ENCODE results near the gene NDUFA12.
"Not testable (repeated sequence)": the region's sequence is repeated elsewhere in the genome, so short reads cannot be mapped to it uniquely, and the experiment has no call there.

NDUFA12 gene

GRCh38 chr12:95003213-95003920 lies at the start of gene NDUFA12:
TSS of gene NDUFA12 (minus strand) at chr12:95003697. CDS start at chr12:95003680, 17 bp downstream.
- DNase-seq, result peak; percentile 98

GRCh38 chr12:95051241-95051640 lies 47.7 kb upstream of the NDUFA12 start:
- DNase-seq, result no peak

DNA sequence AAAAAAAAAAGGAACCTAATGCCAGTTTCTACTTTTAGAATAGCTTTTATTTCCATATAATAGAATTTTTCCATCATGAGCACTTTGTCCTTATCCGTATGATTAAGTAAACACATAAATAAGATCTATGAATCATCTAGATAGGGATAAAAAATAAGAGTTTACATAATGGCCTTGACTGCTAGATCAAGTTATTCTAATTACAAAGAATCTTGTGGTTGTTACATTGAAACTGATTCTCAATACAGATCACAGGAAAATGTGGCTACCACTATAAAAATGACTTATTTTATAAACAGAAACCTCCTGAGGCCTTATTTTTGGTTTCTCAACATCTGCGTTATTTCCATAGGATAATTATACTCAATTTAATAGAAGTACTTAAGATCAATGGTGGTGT lies 34.4 kb upstream of the NDUFA12 start:
- no peak for DNase-seq

- DNase-seq, result no peak
Observed at GRCh38 chr12:95034750-95035149, 31.3 kb upstream of the NDUFA12 start.

DNA sequence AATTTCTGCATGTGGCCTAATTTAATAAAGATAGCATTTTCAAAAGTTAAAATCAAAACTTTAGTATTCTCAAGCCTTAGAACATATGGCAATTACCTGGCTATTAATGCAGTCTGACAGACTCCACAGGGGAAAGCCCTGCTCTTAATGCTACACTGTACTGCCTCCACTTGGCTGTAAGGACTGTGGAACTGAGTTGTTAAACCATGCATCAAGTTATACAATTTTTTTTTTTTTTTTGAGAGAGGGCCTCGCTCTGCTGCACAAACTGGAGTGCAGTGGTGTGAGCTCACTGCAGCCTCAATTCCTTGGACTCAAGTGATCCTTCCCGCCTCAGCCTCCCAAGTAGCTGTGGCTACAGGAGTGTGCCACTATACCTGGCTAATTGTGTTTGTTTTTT lies 19.0 kb upstream of the NDUFA12 start:
- peak; percentile 11 for DNase-seq

DNA sequence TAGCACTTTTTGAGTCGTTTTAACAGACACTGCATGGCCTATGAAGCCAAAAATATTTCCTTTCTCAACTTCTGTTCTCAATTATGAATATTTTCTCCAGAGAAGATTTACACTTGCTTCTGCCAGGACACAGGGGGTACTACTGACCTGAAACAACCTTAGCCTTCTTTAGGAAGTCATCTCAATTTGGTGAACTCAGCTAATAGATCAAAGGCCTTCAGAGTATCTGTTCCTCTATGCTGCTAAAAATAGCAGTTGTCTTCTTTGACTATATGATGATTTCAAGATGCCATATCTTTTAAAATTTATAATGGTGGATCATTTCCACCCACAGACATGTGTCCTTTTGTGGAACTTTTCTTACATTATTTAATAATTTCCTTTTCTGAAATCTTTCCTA lies 14.0 kb upstream of the NDUFA12 start:
- no peak for DNase-seq

DNA sequence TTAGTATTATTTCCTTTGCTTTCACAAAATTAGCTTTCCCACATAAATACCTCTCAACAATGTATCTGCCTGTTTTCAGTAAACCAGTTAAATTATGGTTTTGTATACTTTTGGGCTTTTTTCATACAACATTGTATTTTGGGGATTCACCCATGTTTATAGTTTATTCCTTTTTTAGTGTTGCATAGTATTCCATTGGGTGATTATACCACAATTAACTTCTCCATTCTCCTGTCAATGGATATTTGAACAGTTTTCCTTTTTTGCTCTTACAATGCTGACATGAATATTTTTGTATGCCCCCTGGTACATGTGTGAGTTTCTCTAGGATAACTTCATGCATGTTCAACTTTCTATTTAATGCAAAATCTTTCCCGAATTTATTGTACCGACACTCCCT lies 12.6 kb upstream of the NDUFA12 start:
- DNase-seq, result no peak

DNA sequence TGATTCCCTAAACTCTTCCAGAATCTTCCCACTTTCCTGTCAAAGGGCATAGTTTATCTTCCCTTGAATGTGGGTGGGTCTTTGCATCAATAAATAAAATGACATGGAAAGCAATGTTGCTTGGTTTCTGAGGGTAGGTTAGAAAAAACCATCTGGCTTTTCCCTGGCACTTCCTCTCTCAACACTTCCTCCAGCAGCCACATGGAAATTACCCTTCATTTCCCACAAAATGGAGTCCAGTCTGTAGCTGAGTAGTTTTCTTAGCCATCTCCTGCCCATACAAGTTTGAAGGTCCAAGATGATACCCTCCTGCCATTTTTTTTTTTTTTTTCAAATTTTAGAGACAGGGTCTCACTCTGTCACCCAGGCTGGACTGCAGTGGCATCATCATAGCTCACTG lies 11.1 kb upstream of the NDUFA12 start:
- no peak for DNase-seq

GRCh38 chr12:95006206-95006605 lies 2.7 kb upstream of the NDUFA12 start:
- no peak for DNase-seq

- no peak for DNase-seq
Observed at GRCh38 chr12:95004610-95005009, 1.1 kb upstream of the NDUFA12 start.

DNA sequence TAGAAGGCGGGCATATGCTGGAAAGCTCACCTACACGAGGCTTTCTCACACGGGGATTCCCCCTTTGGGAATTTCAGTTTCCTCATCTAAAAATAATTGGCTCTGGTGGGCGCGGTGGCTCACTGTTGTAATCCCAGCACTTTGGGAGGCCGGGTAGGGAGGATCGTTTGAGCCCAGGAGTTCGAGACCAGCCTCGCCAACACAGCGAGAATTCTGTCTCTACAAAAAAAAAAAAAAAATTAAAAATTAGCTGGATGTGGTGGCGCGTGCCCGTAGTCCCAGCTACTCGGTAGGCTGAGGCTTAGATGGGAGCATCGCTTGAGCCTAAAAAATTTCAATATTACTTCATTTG lies 400 bp upstream of the NDUFA12 start:
- DNase-seq, result no peak

- no peak for DNase-seq
Observed at GRCh38 chr12:95002754-95003153, 743 bp downstream of the NDUFA12 start.

DNA sequence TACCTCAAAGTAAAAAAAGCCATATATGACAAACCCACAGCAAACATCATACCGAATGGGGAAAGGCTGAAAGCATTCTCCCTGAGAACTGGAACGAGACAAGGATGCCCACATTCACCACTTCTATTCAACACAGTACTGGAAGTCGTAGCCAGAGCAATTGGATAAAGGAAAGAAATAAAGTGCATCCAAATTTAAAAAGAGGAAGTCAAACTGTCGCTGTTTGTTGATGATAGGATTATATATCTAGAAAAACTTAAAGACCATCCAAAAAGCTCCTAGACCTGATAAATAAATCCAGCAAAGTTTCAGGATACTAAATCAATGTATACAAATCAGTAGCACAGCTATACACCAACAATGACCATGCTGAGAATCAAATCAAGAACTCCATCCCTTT lies 5.2 kb downstream of the NDUFA12 start:
- no peak for DNase-seq

GRCh38 chr12:94997726-94998125 lies 5.8 kb downstream of the NDUFA12 start:
- no peak for DNase-seq

GRCh38 chr12:94997061-94997460 lies 6.4 kb downstream of the NDUFA12 start:
- DNase-seq, result no peak

GRCh38 chr12:94994312-94994711 lies 9.2 kb downstream of the NDUFA12 start:
- DNase-seq, result no peak

- DNase-seq, result not testable (repeated sequence)
Observed at GRCh38 chr12:94993855-94994254, 9.6 kb downstream of the NDUFA12 start.

DNA sequence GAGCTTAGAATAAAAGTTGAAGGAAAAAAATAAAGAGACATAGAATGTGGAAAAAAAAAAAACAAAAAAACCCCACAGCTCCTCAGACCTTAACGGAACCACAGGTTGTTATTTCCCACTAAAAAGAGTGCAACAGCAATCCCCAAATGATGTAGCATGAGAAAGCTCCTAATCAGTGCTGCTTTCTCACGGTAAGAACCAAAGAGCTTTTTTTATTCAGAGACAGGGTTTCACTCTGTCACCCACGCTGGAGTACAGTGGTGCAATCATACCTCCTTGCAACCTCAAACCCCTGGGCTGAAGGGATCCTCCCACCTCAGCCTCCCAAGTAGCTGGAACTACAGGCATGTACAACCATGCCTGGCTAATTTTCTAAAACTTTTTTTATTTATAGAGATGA lies 13.3 kb downstream of the NDUFA12 start:
- no peak for DNase-seq

- no peak for DNase-seq
Observed at GRCh38 chr12:94988471-94988870, 15.0 kb downstream of the NDUFA12 start.

DNA sequence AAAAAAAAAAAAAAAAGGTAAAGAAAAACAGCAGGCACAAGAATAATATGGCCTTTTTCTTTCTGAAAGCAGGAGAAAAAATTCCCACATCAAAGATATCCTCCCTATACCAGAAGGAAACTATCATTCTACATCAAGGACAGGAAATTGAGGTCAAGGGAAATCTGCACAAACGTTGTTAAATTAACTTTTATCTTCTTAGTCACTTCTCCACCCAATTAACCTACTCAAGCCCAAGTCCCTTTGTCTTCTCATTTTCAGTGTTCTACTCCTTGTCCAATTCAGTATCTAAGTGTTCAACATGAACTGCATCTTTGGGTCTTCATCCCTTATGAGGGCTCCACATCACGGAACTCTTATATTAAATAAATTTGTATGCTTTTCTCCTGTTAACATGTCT lies 15.7 kb downstream of the NDUFA12 start:
- DNase-seq, result no peak

DNA sequence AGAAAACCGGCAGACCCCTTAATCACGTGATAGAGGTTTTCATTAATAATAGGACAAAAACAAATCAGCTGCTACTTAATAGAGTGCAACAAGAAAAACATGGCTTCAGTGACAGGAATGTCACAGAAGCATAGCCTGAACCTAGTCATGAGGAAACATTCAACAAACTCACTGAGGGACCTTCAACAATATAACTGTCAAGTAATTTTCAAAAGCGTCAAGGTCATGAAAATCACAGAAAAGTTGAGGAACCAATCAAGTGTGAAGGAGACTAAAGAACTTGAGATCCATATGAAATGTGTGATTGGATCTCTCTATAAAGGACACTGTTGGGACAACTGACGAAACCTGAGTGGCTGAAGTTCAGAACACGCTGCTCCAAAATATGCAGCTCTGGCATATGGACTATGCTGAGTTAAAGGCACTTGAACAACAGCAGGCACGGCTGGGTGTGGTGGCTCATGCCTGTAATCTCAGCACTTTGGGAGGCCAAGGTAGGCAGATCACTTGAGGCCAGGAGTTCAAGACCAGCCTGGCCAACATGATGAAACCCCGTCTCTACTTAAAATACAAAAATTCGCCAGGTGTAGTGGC lies 16.3 kb downstream of the NDUFA12 start:
- DNase-seq, result no peak

DNA sequence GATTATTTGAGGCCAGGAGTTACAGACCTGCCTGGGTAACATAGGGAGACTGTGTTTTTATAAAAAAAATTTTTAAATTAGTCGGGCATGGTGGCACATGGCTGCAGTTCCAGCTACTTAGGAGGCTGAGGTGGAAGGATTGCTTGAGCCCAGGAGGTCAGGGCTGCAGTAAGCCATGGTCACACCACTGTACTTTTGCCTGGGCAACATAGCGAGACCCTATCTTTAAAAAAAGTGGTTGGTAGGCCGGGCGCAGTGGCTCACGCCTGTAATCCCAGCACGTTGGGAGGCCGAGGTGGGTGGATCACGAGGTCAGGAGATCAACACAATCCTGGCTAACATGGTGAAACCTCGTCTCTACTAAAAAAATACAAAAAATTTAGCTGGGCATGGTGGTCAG lies 18.4 kb downstream of the NDUFA12 start:
- not testable (repeated sequence) for DNase-seq

DNA sequence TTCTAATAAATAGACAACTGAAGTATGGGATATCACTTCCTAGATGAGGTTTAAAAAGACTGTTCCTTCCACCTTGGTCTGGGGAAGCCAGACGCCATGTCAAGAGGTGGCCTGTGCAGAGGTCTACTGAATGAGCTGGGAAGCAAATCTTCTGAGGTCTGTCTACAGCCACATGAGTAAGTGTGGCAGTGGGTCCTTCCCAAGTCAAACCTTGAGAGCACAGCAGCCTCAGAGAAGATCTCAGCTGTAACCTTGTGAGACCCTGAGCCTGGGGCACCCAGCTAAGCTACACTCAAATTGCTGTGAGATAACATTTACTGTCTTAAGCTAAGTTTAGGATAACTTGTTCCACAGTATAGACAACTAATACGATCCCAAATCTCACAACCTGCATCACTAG lies 20.2 kb downstream of the NDUFA12 start:
- DNase-seq, result no peak

DNA sequence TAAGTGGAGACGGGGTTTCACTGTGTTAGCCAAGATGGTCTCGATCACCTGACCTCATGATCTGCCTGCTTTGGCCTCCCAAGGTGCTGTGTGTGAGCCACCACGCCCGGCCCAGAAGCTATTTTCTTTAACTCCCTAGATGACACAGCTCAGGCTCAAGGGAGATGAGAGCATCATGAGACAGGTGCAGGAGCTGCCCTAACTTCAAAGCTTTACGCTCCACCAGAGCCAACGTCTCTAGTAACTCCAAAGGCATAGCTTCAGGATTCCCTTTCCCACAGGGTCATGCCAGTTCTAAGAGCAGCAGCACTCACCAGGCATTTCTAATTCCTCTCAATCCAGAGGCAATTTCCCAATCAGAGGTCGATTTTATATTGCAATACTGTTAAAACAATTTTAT lies 21.0 kb downstream of the NDUFA12 start:
- no peak for DNase-seq

DNA sequence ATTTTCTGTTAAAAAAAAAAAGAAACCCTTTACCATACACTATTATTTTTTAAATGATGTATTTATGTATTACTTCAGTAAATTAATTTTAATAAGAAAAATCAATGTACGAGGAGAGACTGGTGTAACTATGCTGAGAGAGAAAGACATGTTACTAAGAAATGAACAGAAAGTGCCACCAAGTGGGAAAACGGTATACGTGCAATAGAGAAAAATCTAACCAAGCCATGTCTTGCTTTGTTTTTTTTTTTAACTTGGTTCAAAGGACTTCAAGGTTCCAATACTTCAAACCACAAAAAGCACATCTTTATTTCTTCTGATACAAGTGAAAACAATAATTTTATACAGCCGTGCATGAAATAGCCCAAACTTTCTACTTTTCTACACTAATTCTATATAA lies 22.9 kb downstream of the NDUFA12 start:
- DNase-seq, result no peak

Data from NCI-H82 (cell line).